Cardiac muscle cell (in vitro differentiated cells and primary cell): ENCODE results near the gene DNAAF1. TPM values are rescaled to one million over a fixed set of nuclear protein-coding genes. Genes with fewer than 3 reads are reported as not detected.

Experiments
- DNase-seq, 2 donors: peaks; one replicate each; pipeline versions ENCODE4 v3.0.0 to v3.0.0-alpha.2; 2010 to 2017; ENCODE audit warnings: low read depth in 1 of 2, low spot score in 1 of 2
- H3K27ac ChIP-seq: fragments of 200-600 bp; sonication (generic); 2 replicates; pipeline ENCODE4 v1.5.1; 2016
- H3K27me3 ChIP-seq: fragments of 200-600 bp; sonication (generic); 2 replicates; pipeline ENCODE4 v1.6.0; 2016; ENCODE audit warnings: control low read depth
- H3K36me3 ChIP-seq: fragments of 200-600 bp; sonication (generic); 2 replicates; pipeline ENCODE4 v1.5.1; 2016; ENCODE audit warnings: control low read depth
- H3K4me1 ChIP-seq: fragments of 200-600 bp; sonication (generic); 2 replicates; pipeline ENCODE4 v1.8.1; 2017; ENCODE audit warnings: low read depth, mild to moderate bottlenecking, mixed run types
- H3K4me3 ChIP-seq: fragments of 200-600 bp; sonication (generic); 2 replicates; pipeline ENCODE4 v1.5.1; 2016; ENCODE audit warnings: mild to moderate bottlenecking
- H3K9me3 ChIP-seq: fragments of 200-600 bp; sonication (generic); 2 replicates; pipeline ENCODE4 v1.5.1; 2017; ENCODE audit warnings: low read depth, mild to moderate bottlenecking, control low read depth
- CTCF ChIP-seq: IDR thresholded peaks from 2 replicates; pipeline ENCODE4 v1.5.1; 2012; ENCODE audit warnings: low read depth, mild to moderate bottlenecking, low read length
- polyA plus RNA-seq: library from polyadenylated mRNA; unstranded; fragments of >200 nt; fragmentation: Nextera tagmentation; extraction: Ambion mirVana; gene quantifications from 2 replicates; pipeline ENCODE4 v1.2.1, GENCODE V29; 2016
- total RNA-seq: library from RNA; depleted of rRNA; stranded (reverse); fragments of >200 nt; gene quantifications from 2 replicates; pipeline ENCODE4 v1.2.3, GENCODE V29; 2016

DNAAF1 gene
- total and polyA plus RNA-seq, 2 experiments from 2014 or later: 0.51 to 0.82 TPM

DNA sequence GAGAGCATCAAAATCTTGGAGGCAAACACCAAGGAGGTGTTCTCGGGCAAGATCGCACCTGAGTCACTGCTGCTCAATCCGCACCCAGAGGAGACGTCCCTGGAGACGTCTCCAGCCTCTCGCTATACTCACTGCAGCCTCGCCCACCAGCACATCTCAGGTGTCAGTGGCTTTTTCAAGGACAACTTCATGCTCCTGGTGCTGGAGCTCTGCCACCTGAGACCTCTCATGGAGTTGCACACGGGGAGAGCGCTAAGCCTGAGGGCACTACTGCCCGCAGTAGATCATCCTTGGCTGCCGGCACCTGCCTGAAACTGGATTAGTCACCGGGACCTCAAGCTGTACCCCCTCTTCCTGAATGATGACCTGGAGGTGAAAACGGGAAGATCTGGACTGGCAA is 25.7 kb upstream of the DNAAF1 start:
- DNase-seq: no peak
- H3K4me1 ChIP-seq: peaks cover 5% of the 10 kb centered on the region
- TF ChIP-seq CTCF: no peak
- no peak overlapping the region for H3K27ac ChIP-seq
- H3K4me3 ChIP-seq: no peak overlapping the region
- H3K9me3 ChIP-seq: no peaks in the 10 kb centered on the region
- no peaks in the 10 kb centered on the region for H3K27me3 ChIP-seq
- peaks cover 25% of the 10 kb centered on the region for H3K36me3 ChIP-seq

DNA sequence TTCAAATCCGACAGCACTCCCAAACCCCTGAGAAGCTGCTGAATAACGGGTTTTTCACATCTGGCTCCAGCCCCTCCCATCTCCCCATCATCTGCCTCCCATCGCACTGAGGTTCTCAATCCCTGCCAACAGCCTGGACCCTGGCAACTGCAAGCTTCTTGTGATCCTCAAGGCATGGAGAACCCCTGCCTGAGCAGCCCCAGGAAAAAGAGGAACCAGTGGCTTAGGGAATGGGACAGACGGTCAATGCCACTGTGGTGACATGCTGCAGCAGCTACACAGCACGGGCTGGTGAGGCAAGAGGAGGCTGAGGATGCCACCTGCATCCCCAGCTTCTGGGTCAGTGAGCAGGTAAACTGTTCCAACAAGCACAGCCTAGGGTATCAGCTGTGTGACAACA is 25.1 kb upstream of the DNAAF1 start:
- TF ChIP-seq CTCF: no peak

DNA sequence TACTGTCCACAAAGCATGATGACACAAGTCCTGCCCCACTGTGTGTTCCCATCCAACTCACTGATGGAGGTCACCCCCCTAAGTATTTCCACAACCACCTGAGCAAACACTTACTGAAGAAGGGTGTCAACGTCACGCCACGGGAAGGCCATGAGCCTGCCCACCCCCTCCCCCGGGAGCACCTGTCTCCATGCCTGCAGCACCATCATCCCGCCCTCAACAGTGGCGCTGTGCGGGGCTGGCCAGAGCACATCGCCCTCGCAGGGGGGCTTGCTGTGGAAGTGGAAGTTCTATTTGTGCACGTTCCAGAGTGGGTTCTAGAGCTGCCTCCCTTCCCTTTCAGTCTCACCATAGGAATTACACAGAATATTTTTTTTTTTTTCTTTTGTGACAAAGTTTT is 24.1 kb upstream of the DNAAF1 start:
- DNase-seq: no peak
- H3K4me1 ChIP-seq: no peaks in the 10 kb centered on the region
- no peak for TF ChIP-seq CTCF
- H3K36me3 ChIP-seq: peaks cover 27% of the 10 kb centered on the region
- H3K27ac ChIP-seq: no peak overlapping the region
- no peak overlapping the region for H3K4me3 ChIP-seq
- no peaks in the 10 kb centered on the region for H3K9me3 ChIP-seq
- no peaks in the 10 kb centered on the region for H3K27me3 ChIP-seq

More for the DNA sequence above, 25.1 kb upstream of the DNAAF1 start:
- Histone ChIP-seq H3K4me1 (peaks cover 5% of the 10 kb centered on the region), H3K27ac (no peak overlapping the region), H3K27me3 (no peaks in the 10 kb centered on the region), H3K9me3 (no peaks in the 10 kb centered on the region), H3K4me3 (no peak overlapping the region), H3K36me3 (peaks cover 27% of the 10 kb centered on the region)
- DNase-seq: no peak

DNA sequence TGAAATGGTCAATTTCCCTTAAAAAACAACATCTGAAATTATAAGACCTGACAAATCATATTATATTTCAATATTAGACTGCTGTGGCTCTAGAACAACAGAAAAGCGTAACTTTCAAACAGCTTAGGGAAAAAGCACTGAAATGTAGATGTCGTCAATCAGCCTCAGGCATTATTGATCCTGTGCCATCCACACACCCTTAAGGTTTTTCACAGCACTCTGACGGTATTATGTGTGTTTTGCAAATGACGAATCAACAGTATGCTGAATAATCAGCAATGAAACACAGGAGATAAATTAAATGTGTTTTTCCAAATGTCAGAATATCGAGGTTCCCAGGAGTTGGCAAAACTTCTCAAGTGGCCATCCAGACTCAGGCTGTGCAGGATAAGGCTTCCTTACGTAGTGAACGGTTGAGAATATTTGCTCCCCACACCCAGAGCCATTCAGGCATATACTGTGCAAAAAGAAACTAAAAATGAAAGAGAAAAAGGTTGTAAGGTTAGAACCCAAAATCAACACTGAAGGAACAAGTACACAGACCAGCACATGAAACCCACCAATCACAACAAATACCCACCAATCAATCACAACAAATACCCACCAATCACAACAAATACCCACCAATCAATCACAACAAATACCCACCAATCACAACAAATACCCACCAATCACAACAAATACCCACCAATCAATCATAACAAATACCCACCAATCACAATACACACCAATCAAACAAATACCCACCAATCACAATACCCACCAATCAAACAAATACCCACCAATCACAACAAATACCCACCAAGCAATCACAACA is 20.6 kb upstream of the DNAAF1 start:
- H3K27ac ChIP-seq: no peak overlapping the region
- no peaks in the 10 kb centered on the region for H3K4me1 ChIP-seq
- H3K36me3 ChIP-seq: peaks cover 45% of the 10 kb centered on the region
- no peaks in the 10 kb centered on the region for H3K27me3 ChIP-seq
- no peak for TF ChIP-seq CTCF
- H3K9me3 ChIP-seq: no peaks in the 10 kb centered on the region
- DNase-seq: no peak
- H3K4me3 ChIP-seq: no peak overlapping the region

GRCh38 chr16:84131117-84131516 is 14.0 kb upstream of the DNAAF1 start:
- H3K36me3 ChIP-seq: peaks cover 31% of the 10 kb centered on the region
- TF ChIP-seq CTCF: no peak
- H3K27ac ChIP-seq: no peak overlapping the region
- no peak for DNase-seq
- no peaks in the 10 kb centered on the region for H3K4me1 ChIP-seq
- H3K4me3 ChIP-seq: no peak overlapping the region
- no peaks in the 10 kb centered on the region for H3K9me3 ChIP-seq
- H3K27me3 ChIP-seq: no peaks in the 10 kb centered on the region
